D721Med (cell line): Measurements from ENCODE around the gene NUTM2A.
"Not testable (repeated sequence)": the region's sequence is repeated elsewhere in the genome, so short reads cannot be mapped to it uniquely, and the experiment has no call there.

Experiments
- DNase-seq: peaks from one replicate; pipeline ENCODE4 v3.0.0; 2011; ENCODE audit warnings: low spot score; ENCODE audit not compliant: insufficient read length
- FAIRE-seq: peaks from 2 replicates; lab custom pipeline; 2011; peaks lifted over from hg19 to GRCh38; lab: Jason Lieb, UNC

The NUTM2A gene

GRCh38 chr10:87239346-87239808, 14.1 kb downstream of the NUTM2A start:
- FAIRE-seq, DNase-seq: not testable (repeated sequence)

GRCh38 chr10:87242192-87242591, 16.9 kb downstream of the NUTM2A start:
- not testable (repeated sequence) for DNase-seq, FAIRE-seq

- DNase-seq, FAIRE-seq: not testable (repeated sequence)
Measured at GRCh38 chr10:87247335-87247734, 22.1 kb downstream of the NUTM2A start.

GRCh38 chr10:87248818-87249353, 23.6 kb downstream of the NUTM2A start:
- DNase-seq, FAIRE-seq: not testable (repeated sequence)

- FAIRE-seq, DNase-seq: not testable (repeated sequence)
Measured at GRCh38 chr10:87280749-87281392, 55.6 kb downstream of the NUTM2A start.
